T47D (cell line): Measurements from ENCODE around the gene TRPM3.

Experiments
- DNase-seq, 2 experiments: peaks; one replicate each; pipeline versions ENCODE4 v3.0.0 to v3.0.0-alpha.2; 2011 to 2012; ENCODE audit warnings: low read depth in 1 of 2, low spot score in 1 of 2
- JUND ChIP-seq: IDR thresholded peaks from 2 replicates; pipeline ENCODE4 v1.6.1; 2012; ENCODE audit warnings: low read depth
- in situ Hi-C: cut with HindIII; loops from 2 replicates; pipeline ENCODE4 v1.10.0; 2016; ENCODE audit warnings: low sequenced_read_pairs, low pct_unique_long_range_greater_than_20kb

Gene TRPM3

DNA sequence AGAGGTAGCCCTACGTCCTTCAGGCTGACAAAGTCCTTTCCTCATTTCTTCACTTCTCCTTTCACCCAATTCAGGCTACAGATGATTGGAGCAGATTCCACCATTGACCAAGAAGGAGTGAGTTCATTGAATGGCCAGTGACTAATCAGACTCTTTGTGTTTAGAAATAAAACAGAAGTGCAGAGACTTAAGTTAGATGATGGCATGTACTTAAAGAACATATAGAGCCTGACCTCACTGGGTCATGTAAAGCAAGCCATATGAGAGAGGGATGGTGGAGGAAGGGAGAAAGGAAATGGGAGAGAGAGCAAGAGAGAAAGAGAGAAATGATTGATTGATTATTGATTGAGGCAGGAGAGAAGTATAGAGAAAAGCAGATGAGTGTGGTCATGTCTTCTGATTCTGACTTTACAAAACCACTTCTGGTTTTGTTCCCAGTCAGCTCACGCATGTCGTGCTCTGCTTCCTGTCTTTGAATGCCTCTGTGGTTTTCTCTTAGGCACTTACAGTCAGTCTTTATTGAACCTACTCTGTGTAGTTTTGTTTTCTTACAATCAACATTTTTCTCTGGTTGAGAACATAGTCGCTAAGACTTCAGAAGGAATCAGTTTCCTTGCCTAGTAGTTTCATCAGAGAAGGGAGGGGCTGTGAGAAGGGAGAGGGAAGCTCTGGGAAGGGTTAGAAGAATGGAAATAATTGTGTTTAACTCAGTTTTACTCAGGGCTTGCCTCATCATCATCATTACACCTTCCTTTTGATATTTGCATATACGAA is 557.8 kb downstream of the TRPM3 start:
- DNase-seq: no peak
- no peak for TF ChIP-seq JUND
- in situ Hi-C loops: no loop called here

DNA sequence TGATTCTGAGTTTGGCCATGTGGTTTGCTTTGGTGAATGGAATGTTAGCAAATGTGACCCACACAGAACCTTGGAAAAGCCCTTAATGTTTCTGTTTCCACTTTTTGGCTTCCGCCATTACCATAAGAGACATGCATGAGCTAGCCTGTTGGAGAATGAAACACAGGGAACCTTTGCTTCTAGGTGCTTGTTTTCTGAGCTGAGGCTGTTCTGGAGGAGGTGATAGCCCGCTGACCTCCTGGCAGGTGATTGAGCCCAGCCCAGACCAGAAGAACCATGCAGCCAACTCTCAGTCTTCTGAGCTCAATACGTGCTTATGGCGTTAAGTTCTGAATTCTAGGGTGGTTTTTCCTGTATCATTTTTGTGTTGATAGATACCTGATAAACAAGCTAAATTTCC is 558.4 kb downstream of the TRPM3 start:
- TF ChIP-seq JUND: no peak
- DNase-seq: no peak
- in situ Hi-C loops: no loop called here

DNA sequence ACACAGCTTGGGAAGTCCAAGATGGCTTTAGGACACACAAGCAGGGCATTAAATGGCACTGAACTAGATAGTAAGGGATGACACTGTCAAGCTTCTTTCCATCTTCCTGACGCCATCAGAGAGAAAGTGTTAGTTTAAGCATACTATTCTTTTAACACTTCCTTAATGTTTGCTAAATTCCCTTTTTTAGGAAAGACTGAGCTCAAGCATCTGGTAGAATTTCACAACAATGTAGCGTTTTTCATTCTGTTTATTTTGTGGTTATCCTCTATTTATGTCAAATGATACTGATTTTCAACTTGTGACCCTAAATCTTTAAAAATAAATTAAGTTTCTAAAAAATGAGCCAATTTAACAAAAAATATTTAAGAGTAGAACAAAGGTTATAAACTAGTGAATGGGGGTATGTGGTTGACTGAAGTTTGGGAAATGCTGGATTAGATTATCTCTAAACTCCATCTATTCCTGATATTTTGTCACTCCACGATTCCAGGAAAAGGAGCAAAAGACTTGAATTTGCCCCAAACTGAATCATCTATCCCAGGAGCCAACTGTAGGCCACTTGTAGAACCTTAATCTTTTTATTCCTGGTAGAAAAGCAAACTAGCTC is 559.5 kb downstream of the TRPM3 start:
- DNase-seq: no peak
- TF ChIP-seq JUND: no peak
- in situ Hi-C loops: no loop called here

DNA sequence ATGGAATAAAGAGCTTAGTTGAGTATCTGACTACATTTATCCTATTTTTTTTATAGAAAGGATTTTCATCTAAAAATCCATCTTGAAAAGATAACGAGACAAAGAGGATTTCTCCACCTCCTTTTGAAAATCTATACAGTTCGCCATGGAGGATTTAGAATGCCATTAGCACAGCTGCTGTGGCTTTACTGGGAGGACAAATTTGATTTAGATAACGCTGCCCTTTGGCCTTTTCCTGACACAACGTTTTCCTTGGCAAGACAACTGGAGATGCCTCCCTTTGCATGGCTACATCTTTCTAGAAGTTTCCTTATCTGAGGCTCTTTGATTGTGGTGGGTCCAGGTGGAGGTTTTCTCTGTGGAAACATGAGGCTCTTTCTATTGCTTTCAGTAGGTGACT is 560.3 kb downstream of the TRPM3 start:
- TF ChIP-seq JUND: no peak
- DNase-seq: no peak
- in situ Hi-C loops: no loop called here

DNA sequence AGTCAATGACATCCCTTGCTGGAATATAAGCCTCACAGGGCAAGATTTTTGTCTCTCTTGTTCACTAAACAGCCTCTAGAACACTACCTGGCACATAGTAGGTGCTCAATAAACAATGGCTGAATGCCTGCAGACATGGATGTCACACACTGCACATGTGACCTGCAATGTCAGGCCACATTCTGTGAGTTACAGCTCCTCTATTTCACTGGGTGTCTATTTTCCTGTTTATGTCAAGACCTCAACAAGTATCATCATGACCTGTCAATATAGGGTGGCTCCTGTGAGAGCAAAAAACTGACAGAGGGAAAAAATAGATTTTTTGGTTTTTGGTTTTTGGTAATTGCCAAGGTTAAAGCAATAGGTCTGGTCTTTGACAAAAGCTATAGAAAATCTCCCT is 562.3 kb downstream of the TRPM3 start:
- no peak for DNase-seq
- TF ChIP-seq JUND: no peak
- in situ Hi-C loops: no loop called here

DNA sequence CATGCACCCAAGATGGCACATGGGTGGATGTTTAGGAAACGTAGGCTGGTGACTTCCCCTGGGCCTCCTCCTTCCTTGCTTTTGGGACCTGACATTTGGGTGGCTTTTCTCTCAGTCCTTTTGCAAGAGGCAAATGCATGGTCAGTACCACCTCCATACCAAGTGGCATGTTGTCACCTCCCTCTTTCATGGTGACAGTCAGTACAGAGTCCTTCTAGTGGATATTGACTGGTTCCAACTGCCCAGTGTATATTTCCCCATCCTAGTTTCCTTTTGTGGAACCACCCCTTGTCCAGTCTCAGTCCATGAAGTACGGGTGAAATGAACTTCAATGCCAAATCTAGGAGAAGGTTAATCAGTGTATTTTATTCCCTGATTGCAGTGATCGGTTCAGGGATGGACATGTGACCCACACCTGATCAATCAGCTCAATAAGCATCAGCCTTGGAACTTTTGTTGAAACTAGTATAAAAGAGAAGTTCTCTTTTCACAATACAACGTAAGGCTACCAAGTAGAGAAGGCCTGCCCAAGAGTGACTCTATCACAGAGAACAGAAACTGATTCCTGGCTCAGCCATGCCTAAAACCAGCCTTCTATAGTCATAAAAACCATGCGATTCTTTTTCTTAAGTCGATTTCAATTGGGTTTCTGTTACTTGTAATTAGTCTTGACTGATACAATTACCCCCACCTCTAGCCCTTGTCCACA is 563.6 kb downstream of the TRPM3 start:
- in situ Hi-C loops: no loop called here
- DNase-seq: no peak
- no peak for TF ChIP-seq JUND

DNA sequence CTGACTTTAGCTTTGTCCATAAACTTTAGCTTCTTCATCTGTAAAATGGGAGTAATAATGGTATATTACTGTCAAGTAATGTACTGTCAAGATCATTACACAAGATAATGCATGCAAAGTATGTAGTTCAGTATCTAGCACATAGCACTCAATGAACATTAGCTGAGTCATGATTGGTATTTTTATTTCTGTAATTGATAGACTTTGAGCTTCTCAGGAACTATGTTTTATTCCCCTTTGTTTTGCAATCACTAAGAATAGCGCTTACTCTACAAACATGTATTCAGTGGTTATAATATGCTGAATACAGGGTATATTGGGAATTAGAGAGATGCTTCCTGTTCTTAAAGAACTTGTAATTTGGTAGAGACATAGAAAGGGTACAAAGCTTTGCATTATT is 564.6 kb downstream of the TRPM3 start:
- TF ChIP-seq JUND: no peak
- in situ Hi-C loops: no loop called here
- no peak for DNase-seq

DNA sequence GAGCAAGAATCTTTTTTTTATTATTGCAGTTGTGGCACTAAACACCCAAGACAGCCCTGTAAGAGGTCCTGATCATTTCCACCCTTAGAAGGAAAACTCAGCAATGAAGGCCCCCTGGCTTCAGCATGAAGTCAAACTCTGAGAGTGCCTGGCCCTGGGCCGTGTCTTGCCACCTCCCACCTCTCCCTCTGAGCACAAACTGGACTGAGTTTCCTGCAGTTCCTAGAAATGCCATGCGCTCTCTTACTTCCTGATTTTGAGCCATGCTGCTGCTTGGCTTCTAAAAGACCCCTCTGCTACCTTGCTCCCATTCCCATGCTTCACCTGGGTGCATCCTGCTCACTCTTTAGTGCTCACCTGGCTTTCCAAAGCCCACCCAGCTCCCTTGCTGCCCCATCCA is 566.5 kb downstream of the TRPM3 start:
- no peak for DNase-seq
- in situ Hi-C loops: no loop called here
- TF ChIP-seq JUND: no peak

DNA sequence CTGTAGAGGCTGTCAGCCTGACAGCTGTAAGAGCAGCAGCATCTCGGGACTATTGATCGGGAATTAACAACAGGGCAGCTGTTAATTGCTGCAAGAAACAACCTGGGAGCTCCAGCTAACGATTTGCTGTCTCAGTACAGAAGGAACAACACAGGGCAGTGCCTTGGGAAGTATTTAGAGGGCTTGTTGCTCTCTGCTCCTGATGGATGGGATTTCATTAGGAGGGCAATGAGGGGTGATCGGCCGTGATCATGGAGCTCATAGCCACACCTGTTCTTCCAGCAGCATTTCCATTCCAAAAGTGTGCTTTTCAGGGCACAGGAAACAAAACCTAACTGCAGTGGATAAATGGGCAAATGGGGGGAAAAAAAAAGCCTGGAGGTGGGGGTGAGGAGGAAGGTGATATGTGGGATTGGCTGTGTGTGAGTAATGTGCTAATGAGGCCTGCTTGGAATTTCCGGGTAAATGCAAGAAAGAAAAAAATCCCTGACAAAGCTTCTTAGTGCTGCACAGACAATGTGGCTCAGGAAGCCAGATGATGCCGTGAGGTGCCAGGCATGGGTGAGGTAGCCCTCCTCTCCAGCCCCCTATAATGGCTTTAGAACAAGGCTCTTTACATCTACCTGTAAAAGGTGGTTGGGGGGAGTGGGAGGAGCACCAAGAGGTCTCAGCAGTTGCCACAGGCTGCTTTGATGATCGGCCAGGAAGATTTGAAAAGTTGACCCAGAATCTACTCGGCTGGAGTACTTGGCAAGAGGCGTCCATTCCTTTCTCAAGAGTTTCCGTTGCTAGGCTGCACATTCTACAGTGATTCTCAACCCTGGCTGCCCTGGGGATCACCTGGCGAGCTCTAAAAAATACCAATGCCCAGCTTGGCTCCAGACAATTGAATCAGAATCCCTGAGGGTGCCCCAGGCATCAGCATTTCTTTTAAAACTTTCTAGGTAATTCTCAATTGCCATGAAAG is 567.4 kb downstream of the TRPM3 start:
- DNase-seq: no peak
- TF ChIP-seq JUND: no peak
- in situ Hi-C loops: no loop called here

DNA sequence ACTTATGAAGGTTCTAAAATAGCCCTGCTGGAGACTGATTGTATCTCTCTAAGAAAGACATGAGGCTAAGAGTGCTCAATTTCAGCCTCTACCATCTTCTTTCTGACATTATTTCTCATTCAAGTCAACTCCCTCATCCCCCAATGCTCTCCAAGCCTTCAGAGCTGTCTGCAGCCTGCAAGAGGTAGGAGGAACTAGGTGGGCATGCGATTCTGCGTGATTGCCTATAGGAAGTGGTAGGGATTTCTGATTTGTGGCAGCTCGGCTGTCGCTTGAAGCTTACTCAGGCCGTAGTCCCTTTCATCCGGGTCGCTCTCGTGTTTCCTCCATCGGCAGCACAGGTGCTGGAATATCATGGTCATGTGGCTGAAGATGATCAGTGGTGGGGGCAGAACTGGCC is 568.9 kb downstream of the TRPM3 start:
- no peak for TF ChIP-seq JUND
- in situ Hi-C loops: no loop called here
- no peak for DNase-seq

DNA sequence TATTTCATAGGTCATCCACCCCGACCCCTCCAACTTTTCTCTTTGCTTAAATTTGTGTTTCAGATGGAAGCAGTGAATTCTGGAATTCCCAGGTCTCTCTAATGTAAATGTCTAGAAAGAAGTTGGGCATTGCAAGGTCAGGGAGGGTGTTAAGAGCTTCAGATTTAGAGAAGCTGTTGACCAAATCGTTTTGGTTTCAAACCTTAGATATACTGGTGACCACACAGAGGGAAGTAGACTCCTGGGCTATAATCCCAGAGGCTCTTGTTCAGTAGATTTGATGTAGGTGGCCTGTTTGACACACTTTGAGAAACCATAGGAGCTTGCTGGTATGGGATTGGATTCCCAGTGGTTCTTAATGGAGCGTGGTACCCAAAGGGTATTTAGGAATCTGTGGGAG is 569.6 kb downstream of the TRPM3 start:
- in situ Hi-C loops: no loop called here
- no peak for TF ChIP-seq JUND

DNA sequence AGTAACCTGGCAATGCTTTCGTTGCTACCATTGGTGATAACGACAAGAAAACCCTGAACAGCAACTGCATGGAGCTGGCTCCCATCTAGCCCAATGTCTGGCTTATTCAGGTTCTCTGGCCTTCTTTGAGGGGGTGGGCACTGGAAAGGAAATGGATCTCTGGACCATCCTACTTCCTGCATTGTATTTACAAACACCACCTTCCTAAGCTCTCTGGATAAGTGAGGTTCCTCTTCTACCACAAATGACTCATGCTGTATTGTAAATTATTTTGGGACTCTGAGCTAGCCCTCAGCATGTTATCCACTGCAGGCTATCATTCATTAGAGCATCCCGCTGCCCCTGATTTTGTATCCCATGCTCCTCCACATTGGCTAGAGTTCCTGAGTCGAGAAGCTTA is 570.0 kb downstream of the TRPM3 start:
- no peak for TF ChIP-seq JUND
- no peak for DNase-seq
- in situ Hi-C loops: no loop called here

More for the DNA sequence above, 569.6 kb downstream of the TRPM3 start:
- DNase-seq: no peak
